Activated CD4-positive, alpha-beta memory T cell treated with anti-CD3 and anti-CD28 coated beads for 36 hours (primary cell): ENCODE data around the gene ABCC12. TPM values are rescaled to one million over a fixed set of nuclear protein-coding genes. Genes with fewer than 3 reads are reported as not detected.
A peak's percentile ranks its signal among the peaks of the same experiment; 100 is the strongest.
"Not testable (repeated sequence)": the region's sequence is repeated elsewhere in the genome, so short reads cannot be mapped to it uniquely, and the experiment has no call there.

ENCODE experiments used
- CTCF ChIA-PET: fragments of 350-600 bp; sonication (Branson Sonifier 250); formaldehyde crosslinking; loops from one replicate; lab custom pipeline; 2021; ENCODE audit warnings: antibody characterized with exemption, inconsistent platforms; lab: Charles Lee
- POLR2A ChIA-PET: fragments of 350-600 bp; sonication (Branson Sonifier 250); formaldehyde crosslinking; loops from one replicate; lab custom pipeline; 2021; ENCODE audit warnings: antibody characterized with exemption; lab: Charles Lee
- DNase-seq: peaks from one replicate; pipeline ENCODE4 v3.0.0-alpha.2; 2020
- H3K27ac Mint-ChIP-seq: one replicate; pipeline ENCODE4 v1.8.0; 2021; ENCODE audit warnings: mixed read lengths
- H3K27me3 Mint-ChIP-seq: one replicate; pipeline ENCODE4 v1.8.0; 2021; ENCODE audit warnings: mixed read lengths
- H3K36me3 Mint-ChIP-seq: one replicate; pipeline ENCODE4 v1.8.0; 2021; ENCODE audit warnings: mixed read lengths
- H3K4me1 Mint-ChIP-seq: one replicate; pipeline ENCODE4 v1.8.0; 2021; ENCODE audit warnings: low read depth, mixed read lengths
- H3K4me3 Mint-ChIP-seq: one replicate; pipeline ENCODE4 v1.8.0; 2021; ENCODE audit warnings: mild to moderate bottlenecking, mixed read lengths
- H3K9me3 Mint-ChIP-seq: one replicate; pipeline ENCODE4 v1.8.0; 2021; ENCODE audit warnings: mixed read lengths
- intact Hi-C: fragments of 100-400 bp; cut with micrococcal nuclease; formaldehyde crosslinking; loops from one replicate; pipeline ENCODE4 v1.15.1; 2023
- total RNA-seq, 2 experiments: library from RNA; stranded (reverse); gene quantifications; one replicate each; pipeline ENCODE4 v1.2.3, GENCODE V29; 2021

Gene ABCC12
- total RNA-seq, 2 experiments from 2014 or later: not detected

DNA sequence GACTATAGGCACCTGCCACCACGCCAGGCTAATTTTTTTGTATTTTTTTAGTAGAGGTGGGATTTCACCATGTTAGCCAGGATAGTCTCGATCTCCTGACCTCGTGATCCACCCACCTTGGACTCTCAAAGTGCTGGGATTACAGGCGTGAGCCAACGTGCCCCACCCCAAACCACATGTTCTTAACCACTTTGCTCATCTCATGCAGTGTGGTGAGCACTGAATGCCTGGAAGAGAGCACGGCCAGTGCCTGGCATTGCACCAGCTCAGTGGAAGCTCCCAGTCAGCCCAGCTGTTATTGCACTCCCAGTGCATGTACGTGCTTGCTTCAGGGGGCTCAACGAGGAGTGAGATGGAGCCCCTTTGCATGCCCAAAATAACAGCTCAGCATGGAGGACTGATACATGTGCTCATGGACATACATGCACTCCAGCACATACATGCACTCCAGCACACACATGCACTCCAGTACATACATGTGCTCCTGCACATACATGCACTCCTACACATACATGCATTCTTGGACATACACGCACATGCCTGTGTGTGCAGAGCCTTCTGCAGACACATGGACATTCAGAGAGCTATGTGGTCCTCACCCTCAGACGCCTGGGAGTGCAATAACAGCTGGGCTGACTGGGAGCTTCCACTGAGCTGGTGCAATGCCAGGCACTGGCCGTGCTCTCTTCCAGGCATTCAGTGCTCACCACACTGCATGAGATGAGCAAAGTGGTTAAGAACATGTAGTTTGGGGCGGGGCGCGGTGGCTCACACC lies 26.1 kb upstream of the ABCC12 start:
- POLR2A ChIA-PET: not testable (repeated sequence)

DNA sequence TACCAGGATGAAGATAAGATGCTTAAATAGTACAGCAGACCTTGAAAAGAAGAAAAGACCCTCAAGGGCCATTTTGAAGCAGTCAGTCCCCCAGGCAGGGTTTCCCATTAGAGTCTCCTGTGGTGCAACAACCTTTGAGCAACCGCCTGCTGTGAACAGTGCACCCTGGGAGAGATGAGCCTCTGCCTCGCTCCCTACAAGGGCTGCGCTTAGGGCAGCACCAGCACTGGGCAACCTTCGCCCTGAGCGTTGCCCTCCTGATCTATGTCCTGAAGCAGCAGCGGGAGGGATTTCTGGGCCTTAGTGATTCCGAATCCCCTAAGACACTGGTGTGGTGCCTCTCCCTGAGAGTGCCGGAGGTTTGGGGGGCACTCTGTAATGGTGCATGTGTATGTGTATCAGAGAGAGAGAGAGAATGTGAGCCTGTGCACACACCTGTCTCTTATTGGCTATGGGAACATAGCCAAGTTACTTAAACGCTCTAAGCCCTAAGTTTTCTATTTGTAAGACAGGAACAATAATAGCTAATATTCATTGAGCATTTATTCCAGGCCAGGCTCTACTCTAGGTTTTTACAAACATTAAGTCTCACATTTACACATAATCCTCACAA lies 25.2 kb upstream of the ABCC12 start:
- no peaks in the 10 kb centered on the region for H3K27me3 Mint-ChIP-seq
- H3K4me3 Mint-ChIP-seq: no peak overlapping the region
- DNase-seq: no peak
- H3K9me3 Mint-ChIP-seq: no peaks in the 10 kb centered on the region
- no peaks in the 10 kb centered on the region for H3K36me3 Mint-ChIP-seq
- H3K4me1 Mint-ChIP-seq: no peaks in the 10 kb centered on the region
- no peak overlapping the region for H3K27ac Mint-ChIP-seq
- CTCF ChIA-PET: no interaction called here
- POLR2A ChIA-PET: no interaction called here
- intact Hi-C loops: loop anchor here (5.0 kb wide), 1 partner anchor 451 kb away; no protein-coding TSS in a partner anchor

More for the DNA sequence above, 26.1 kb upstream of the ABCC12 start:
- not testable (repeated sequence) for H3K4me3 Mint-ChIP-seq, H3K9me3 Mint-ChIP-seq, DNase-seq, H3K27ac Mint-ChIP-seq, H3K4me1 Mint-ChIP-seq, H3K36me3 Mint-ChIP-seq, H3K27me3 Mint-ChIP-seq
- intact Hi-C loops: loop anchor here (5.0 kb wide), 1 partner anchor 450 kb away; no protein-coding TSS in a partner anchor
- CTCF ChIA-PET: interaction anchor here (0.7 kb wide), 1 partner anchor 353 kb away, joined by 3 read pairs; no protein-coding TSS in a partner anchor

DNA sequence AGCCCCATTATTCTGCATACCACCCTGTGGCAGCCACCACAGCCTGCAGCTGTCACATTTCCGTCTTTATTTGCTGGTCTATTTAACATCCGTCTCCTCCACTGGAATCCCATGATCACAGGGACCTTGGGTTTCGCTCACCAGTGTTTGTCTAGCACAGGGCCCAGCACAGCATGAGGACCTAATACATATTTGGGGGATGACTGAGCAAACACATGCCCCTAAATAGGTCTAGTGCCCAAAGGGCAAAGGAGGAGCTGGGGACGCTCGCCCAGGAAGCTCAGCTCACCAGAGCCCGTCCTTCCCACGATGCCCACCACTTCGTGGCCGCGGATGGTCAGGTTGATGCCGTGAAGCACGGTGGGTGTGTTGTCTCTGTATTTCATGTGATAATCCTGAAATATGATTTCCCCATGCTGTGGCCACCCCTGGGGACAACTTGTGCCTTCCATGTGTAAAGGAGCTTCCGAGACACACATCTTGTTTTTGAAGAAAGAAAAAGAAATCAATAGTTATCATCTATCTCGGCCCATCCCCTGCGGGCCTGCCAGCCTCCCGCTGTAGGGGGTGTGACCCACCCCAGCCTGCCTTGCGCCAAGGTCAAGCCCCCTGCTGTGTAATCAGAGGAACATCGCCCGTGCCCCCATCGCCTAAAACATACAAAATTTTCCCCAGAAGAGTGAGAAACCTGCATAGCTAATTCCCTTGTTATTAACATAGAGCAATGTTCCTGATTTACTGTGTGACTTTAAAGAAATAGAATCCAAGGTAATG lies 21.0 kb upstream of the ABCC12 start:
- Mint-ChIP-seq H3K27ac (no peak overlapping the region), H3K36me3 (no peaks in the 10 kb centered on the region), H3K9me3 (no peaks in the 10 kb centered on the region), H3K4me3 (no peak overlapping the region), H3K27me3 (no peaks in the 10 kb centered on the region), H3K4me1 (no peaks in the 10 kb centered on the region)
- no peak for DNase-seq
- ChIA-PET POLR2A (no interaction called here), CTCF (no interaction called here)
- intact Hi-C loops: no loop called here

DNA sequence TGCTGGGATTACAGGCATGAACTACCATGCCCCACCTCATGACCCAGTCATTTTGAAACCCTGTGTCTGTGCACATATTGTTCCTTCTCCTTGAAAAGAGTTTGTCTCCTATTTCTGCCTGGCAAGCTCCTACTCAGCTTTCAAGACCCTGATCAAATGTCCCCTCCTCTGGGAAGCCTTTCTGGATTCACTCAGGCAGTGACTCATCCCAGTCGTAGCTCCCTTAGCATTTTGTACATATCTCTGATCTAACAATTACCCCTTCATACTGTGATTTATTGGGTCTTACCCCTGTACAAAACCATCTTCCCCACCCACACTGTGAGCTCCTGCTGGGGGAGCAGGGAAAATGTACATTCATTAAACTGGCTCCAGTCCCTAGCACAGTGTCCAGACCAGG lies 18.1 kb upstream of the ABCC12 start:
- Mint-ChIP-seq H3K4me1 (no peaks in the 10 kb centered on the region), H3K36me3 (no peaks in the 10 kb centered on the region), H3K27ac (no peak overlapping the region), H3K9me3 (no peaks in the 10 kb centered on the region), H3K27me3 (no peaks in the 10 kb centered on the region), H3K4me3 (no peak overlapping the region)
- no peak for DNase-seq
- POLR2A ChIA-PET: no interaction called here
- CTCF ChIA-PET: interaction anchor here (0.6 to 1.1 kb wide), 2 partner anchors 9 to 151 kb away, joined by 3 to 6 read pairs; no protein-coding TSS in a partner anchor
- intact Hi-C loops: no loop called here

DNA sequence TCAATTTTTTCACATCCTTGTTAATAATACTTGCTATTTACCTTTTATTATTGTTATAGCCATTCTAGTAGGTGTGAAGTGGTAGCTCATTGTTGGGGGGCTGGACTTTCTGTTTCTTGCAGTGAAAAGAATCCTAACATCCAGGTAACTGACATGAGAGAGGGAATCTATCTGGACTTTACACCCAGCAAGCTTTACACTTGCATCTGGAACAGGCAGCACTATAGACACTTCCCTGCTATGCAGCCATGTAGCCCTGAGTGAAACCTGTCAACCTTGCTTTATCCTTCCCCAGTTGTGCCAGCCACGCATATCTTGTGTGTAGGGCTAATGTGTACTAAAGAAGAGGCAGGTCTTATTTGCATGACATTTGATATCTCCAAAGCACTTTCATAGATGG lies 16.9 kb upstream of the ABCC12 start:
- H3K36me3 Mint-ChIP-seq: no peaks in the 10 kb centered on the region
- no peak overlapping the region for H3K27ac Mint-ChIP-seq
- H3K9me3 Mint-ChIP-seq: no peaks in the 10 kb centered on the region
- ChIA-PET CTCF (no interaction called here), POLR2A (interaction anchor here (0.7 kb wide), 1 partner anchor 9 kb away, joined by 3 read pairs; no protein-coding TSS in a partner anchor)
- DNase-seq: no peak
- H3K4me1 Mint-ChIP-seq: no peaks in the 10 kb centered on the region
- H3K4me3 Mint-ChIP-seq: no peak overlapping the region
- intact Hi-C loops: no loop called here
- no peaks in the 10 kb centered on the region for H3K27me3 Mint-ChIP-seq

DNA sequence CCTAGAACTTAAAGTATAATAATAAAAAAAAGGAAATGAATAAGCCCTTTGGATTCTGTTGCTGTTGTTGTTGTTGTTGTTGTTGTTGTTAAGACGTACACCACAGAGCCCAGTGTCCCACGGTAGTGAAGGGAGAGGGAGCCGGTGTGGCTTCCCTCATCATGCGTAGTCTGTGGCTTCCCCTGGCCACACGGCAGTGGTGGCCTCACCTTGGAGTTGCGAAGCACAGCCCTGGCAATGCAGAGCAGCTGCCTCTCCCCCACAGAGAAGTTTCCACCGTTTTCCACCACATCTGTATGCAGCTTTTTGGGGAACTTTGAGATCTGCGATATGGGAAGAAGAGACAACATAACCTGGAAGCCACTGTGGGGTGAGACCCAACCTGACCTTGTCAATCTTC lies 14.1 kb upstream of the ABCC12 start:
- H3K9me3 Mint-ChIP-seq: no peaks in the 10 kb centered on the region
- no peaks in the 10 kb centered on the region for H3K27me3 Mint-ChIP-seq
- ChIA-PET CTCF (no interaction called here), POLR2A (no interaction called here)
- no peak for DNase-seq
- H3K4me3 Mint-ChIP-seq: no peak overlapping the region
- no peak overlapping the region for H3K27ac Mint-ChIP-seq
- intact Hi-C loops: no loop called here
- no peaks in the 10 kb centered on the region for H3K36me3 Mint-ChIP-seq
- peaks cover 2% of the 10 kb centered on the region for H3K4me1 Mint-ChIP-seq

DNA sequence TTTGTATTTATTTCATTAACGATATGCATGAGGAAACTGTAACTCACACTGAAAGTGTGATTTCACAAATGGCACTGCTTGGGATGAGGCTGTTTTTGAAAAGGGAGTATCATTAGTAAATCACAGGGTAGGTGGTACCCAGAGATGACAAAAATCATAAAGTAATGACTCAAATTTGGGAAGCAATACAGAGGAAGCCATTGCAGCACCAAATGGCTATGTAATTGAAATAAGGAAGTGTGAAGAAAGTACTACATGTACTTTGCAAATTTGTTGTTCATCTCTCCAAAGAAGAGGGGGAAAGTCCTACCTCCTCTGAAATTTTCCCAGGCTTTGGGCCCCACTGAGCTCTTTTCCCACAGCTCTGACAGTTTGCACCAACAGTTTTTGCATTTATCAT lies 12.3 kb upstream of the ABCC12 start:
- Mint-ChIP-seq H3K36me3 (no peaks in the 10 kb centered on the region), H3K9me3 (no peaks in the 10 kb centered on the region), H3K4me3 (no peak overlapping the region), H3K4me1 (peaks cover 5% of the 10 kb centered on the region), H3K27me3 (peaks cover 5% of the 10 kb centered on the region), H3K27ac (no peak overlapping the region)
- POLR2A ChIA-PET: no interaction called here
- CTCF ChIA-PET: interaction anchor here (4.7 kb wide), 1 partner anchor 1025 kb away, joined by 55 read pairs; the partner anchor contains the start of gene NETO2
- intact Hi-C loops: no loop called here
- DNase-seq: no peak

DNA sequence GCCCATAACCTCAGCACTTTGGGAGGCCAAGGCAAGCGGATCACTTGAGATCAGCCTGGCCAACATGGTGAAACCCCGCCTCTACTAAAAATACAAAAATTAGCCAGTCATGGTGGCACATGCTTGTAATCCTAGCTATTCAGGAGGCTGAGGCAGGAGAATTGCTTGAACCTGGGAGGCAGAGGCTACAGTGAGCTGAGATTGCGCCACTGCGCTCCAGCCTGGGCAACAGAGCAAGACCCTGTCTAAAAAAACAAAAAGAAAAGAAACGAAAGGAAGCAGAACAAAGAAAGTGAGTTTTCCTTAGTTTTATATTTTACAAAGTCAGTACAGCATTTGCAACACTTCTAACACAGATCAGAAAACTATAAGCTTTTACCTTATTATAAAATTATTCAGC lies 10.8 kb upstream of the ABCC12 start:
- H3K27ac Mint-ChIP-seq, POLR2A ChIA-PET, intact Hi-C loops, H3K4me3 Mint-ChIP-seq, H3K4me1 Mint-ChIP-seq, H3K27me3 Mint-ChIP-seq, H3K9me3 Mint-ChIP-seq, H3K36me3 Mint-ChIP-seq, DNase-seq: not testable (repeated sequence)
- CTCF ChIA-PET: interaction anchor here (0.7 to 4.7 kb wide), 6 partner anchors 10 to 1129 kb away, joined by 3 to 55 read pairs (median 8); partner anchors contain the start of genes ABCC12 and NETO2

DNA sequence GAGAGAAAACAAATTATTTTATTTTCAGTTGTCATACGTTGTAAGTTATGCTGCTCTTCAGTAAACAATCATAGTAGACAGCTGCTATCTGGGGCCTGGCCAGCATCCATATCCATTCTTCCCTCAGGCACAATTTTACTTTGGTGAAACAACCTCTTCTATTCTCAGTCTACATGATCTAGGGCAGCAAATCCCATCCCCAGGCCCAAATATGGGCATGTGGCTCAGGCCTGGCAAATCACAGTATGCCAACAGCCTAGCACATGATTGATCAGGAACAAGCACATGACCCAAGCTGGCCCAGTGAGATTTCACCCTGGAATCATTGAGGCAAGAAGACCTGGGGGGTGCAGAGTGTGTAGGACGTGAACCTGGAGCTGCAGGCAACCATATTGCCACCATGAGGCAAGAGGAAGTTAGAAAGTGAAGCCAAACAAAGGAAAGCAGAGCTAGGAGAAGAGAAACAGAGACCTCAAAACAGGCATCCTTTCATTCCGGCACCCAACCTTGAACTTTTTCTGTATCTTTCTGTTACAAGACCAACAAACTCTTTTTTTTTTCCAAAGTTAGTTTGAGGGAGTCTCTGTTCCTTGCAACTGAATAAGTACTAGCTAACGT lies 10.3 kb upstream of the ABCC12 start:
- ChIA-PET POLR2A (no interaction called here), CTCF (interaction anchor here (0.7 to 4.7 kb wide), 8 partner anchors 9 to 1128 kb away, joined by 3 to 55 read pairs (median 6); partner anchors contain the start of genes ABCC12 and NETO2)
- no peak overlapping the region for H3K27ac Mint-ChIP-seq
- intact Hi-C loops: no loop called here
- no peaks in the 10 kb centered on the region for H3K36me3 Mint-ChIP-seq
- H3K27me3 Mint-ChIP-seq: peaks cover 6% of the 10 kb centered on the region
- no peaks in the 10 kb centered on the region for H3K9me3 Mint-ChIP-seq
- no peak overlapping the region for H3K4me3 Mint-ChIP-seq
- H3K4me1 Mint-ChIP-seq: peaks cover 5% of the 10 kb centered on the region
- no peak for DNase-seq

DNA sequence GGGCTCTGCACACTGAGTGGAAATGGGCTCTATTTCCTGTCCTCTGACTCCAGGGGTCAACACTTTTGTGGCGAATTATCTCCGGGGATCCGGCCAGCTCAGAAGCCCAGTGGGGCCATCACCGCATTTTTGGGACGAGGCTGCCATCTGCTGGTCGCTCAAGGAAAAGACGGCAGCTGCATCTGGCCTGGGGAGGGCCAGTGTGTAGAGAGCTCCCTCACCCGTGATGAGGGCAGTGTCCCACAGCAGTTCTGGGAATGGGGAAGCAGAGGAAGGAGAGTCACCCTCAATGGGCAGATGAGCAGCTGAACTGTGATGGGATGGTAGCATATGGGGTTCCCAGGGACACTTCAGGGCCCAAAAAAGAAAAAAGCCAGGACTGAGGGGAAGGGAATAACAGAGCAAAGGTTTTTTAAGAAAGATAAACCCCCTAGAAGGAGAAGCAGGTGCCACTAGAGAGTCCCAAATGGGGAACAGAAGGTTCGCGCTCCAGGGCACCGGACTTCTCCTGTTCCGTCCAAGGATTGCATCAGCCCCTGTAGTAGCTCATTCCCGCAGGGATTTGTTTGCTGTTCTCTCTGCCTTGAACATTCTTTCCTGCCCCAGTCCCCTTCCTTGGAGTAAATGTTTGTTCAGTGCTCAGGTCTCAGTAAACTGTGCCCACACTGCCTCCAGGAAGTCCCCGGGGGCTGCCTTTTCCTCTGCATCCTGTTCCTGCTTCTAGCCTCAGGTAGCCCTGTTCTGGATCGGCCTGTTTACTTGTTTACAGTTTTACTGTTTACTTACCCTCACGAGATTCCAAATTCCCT lies 9.3 kb upstream of the ABCC12 start:
- peaks cover 5% of the 10 kb centered on the region for H3K4me1 Mint-ChIP-seq
- no peak overlapping the region for H3K27ac Mint-ChIP-seq
- intact Hi-C loops: no loop called here
- CTCF ChIA-PET: interaction anchor here (0.6 to 4.7 kb wide), 46 partner anchors 9 to 1611 kb away, joined by 3 to 55 read pairs (median 4); partner anchors contain the start of genes C16orf87, ITFG1, NETO2 and PHKB
- H3K36me3 Mint-ChIP-seq: no peaks in the 10 kb centered on the region
- no peaks in the 10 kb centered on the region for H3K9me3 Mint-ChIP-seq
- POLR2A ChIA-PET: interaction anchor here (0.6 kb wide), 1 partner anchor 400 kb away, joined by 3 read pairs; no protein-coding TSS in a partner anchor
- DNase-seq: peak; percentile 80
- peaks cover 6% of the 10 kb centered on the region for H3K27me3 Mint-ChIP-seq
- H3K4me3 Mint-ChIP-seq: no peak overlapping the region
